Peyer's patch (tissue), 4 donors: ENCODE results near the gene CYP4V2. TPM values are rescaled to one million over a fixed set of nuclear protein-coding genes. Genes with fewer than 3 reads are reported as not detected.

Source experiments
- DNase-seq, 3 donors: peaks; one replicate each; pipeline ENCODE4 v3.0.0-alpha.2; 2017 to 2019
- H3K27ac ChIP-seq, 4 donors: fragments of 200-600 bp; sonication (generic); one replicate each; pipeline ENCODE4 v1.5.1; 2016 to 2019
- H3K27me3 ChIP-seq, 2 donors: fragments of 200-600 bp; sonication (generic); one replicate each; pipeline ENCODE4 v1.5.1; 2019
- H3K36me3 ChIP-seq, 3 donors: fragments of 200-600 bp; sonication (generic); one replicate each; pipeline ENCODE4 v1.5.1; 2016 to 2019
- H3K4me1 ChIP-seq, 4 donors: fragments of 200-600 bp; sonication (generic); one replicate each; pipeline ENCODE4 v1.5.1; 2016 to 2019
- H3K4me3 ChIP-seq, 4 donors: fragments of 200-600 bp; sonication (generic); 1 replicate in 3 of 4; 2 replicates in 1 of 4; pipeline ENCODE4 v1.5.1; 2016 to 2019; ENCODE audit warnings: mild to moderate bottlenecking in 1 of 4
- H3K9me3 ChIP-seq, 4 donors: fragments of 200-600 bp; sonication (generic); one replicate each; pipeline ENCODE4 v1.5.1; 2016 to 2019; ENCODE audit warnings: mild to moderate bottlenecking in 1 of 4
- CTCF ChIP-seq, 6 experiments: fragments of 450-650 bp in 4 of 6; fragments of 200-600 bp in 2 of 6; sonication (generic) in 1 of 6; IDR thresholded peaks; one replicate each; pipeline ENCODE4 v1.5.1; 2017 to 2019; ENCODE audit warnings: antibody characterized with exemption in 6 of 6, mild to moderate bottlenecking in 3 of 6, moderate library complexity in 1 of 6
- POLR2A ChIP-seq, 2 donors: fragments of 450-650 bp; IDR thresholded peaks; one replicate each; pipeline ENCODE4 v1.5.1; 2017; ENCODE audit warnings: antibody characterized with exemption in 2 of 2, mild to moderate bottlenecking in 2 of 2, moderate library complexity in 2 of 2
- total RNA-seq, 4 donors: library from RNA; depleted of rRNA; stranded (reverse); fragments of >200 nt; gene quantifications; one replicate each; pipeline ENCODE4 v1.1.0, GENCODE V29; 2016

Gene CYP4V2
- total RNA-seq, 4 donors from 2014 or later: 37.1 to 119 (median 94.7) TPM

GRCh38 chr4:186225848-186226247 lies 34.5 kb downstream of the CYP4V2 start:
- DNase-seq: no peak
- Histone ChIP-seq H3K27me3 (no peaks in the 10 kb centered on the region), H3K27ac (no peak overlapping the region), H3K4me1 (no peaks in the 10 kb centered on the region), H3K36me3 (no peaks in the 10 kb centered on the region), H3K9me3 (no peaks in the 10 kb centered on the region), H3K4me3 (no peak overlapping the region)
- TF ChIP-seq CTCF (IDR thresholded peaks at IDR 0.05) (no peak), POLR2A (IDR thresholded peaks at IDR 0.05) (no peak)

DNA sequence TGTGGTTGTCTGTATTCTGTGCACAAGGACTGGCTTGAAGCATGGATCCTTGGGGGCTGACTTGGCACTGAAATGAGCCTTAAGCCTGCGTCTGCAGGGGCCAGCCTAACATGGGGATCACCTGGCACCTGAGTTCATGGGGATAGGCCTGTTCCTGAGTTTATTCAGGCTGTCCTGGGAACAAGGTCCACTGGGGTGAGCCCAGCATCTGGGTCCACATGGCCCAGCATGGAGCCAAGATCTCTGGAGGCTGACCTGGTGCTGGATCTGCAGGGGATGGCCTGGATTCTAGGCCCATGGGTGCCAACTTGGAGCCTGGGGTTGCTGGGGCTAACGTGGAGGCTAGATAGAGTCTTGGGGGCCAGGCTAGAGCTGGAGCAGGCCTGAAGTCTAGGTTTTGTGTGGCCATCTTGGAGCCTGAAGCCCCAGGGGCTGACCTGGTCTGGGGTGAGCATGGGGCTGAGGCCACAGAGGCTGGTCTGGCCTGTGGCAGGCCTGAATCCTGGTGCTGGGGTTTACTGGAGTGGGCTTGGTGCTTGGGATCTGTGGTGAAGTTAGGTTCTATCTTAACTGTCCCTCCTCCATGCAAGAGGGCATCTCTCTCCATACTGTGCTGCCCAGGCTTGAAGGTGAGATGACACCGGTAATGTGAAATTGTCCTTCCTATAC lies 35.3 kb downstream of the CYP4V2 start:
- no peak overlapping the region for H3K27ac ChIP-seq
- H3K27me3 ChIP-seq: no peaks in the 10 kb centered on the region
- no peaks in the 10 kb centered on the region for H3K4me1 ChIP-seq
- DNase-seq: no peak
- no peaks in the 10 kb centered on the region for H3K9me3 ChIP-seq
- H3K36me3 ChIP-seq: no peaks in the 10 kb centered on the region
- TF ChIP-seq POLR2A (IDR thresholded peaks at IDR 0.05): no peak
- H3K4me3 ChIP-seq: no peak overlapping the region

GRCh38 chr4:186227221-186227620 lies 35.9 kb downstream of the CYP4V2 start, which contains the start of gene KLKB1:
TSS of gene KLKB1 (plus strand) at chr4:186227507. CDS start at chr4:186228196, 689 bp downstream.
- Histone ChIP-seq H3K27me3 (no peaks in the 10 kb centered on the region), H3K9me3 (no peaks in the 10 kb centered on the region), H3K4me3 (peak within 1 kb of the TSS in 1 of 4 donors; percentile 8), H3K4me1 (no peaks in the 10 kb centered on the region), H3K27ac (no peak within 1 kb of the TSS), H3K36me3 (no peaks in the 10 kb centered on the region)
- TF ChIP-seq POLR2A (IDR thresholded peaks at IDR 0.05): no peak
- no peak for TF ChIP-seq CTCF (IDR thresholded peaks at IDR 0.05)
- no peak for DNase-seq

- TF ChIP-seq CTCF (IDR thresholded peaks at IDR 0.05): no peak
- TF ChIP-seq POLR2A (IDR thresholded peaks at IDR 0.05): no peak
- no peaks in the 10 kb centered on the region for H3K27me3 ChIP-seq
- H3K27ac ChIP-seq: no peak overlapping the region
- no peaks in the 10 kb centered on the region for H3K9me3 ChIP-seq
- DNase-seq: no peak
- H3K4me1 ChIP-seq: no peaks in the 10 kb centered on the region
- H3K36me3 ChIP-seq: peaks cover 0 to 4% (median 0%) of the 10 kb centered on the region in 3 donors
- H3K4me3 ChIP-seq: peak overlapping the region in 1 of 4 donors; percentile 8
Measured at GRCh38 chr4:186227744-186228513, 36.6 kb downstream of the CYP4V2 start.

DNA sequence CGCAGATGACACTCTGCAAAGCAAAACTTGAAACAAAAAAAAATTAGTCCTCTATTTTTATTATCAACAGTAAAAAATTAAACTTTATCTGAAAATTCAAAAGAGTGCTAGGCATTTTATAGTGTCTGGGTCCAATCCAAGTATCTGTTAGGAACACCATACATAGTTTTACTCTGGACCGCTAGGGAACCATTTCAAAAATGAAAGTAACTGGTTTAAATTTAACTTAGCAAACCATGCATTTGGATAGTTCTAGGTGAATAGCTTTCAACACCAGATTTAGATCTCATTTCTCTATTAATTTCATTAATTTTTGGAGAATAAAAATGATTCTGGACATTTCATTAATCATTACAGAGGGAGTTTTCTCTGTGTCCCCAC lies 37.1 kb downstream of the CYP4V2 start:
- Histone ChIP-seq H3K4me1 (no peaks in the 10 kb centered on the region), H3K36me3 (peaks cover 0 to 7% (median 0%) of the 10 kb centered on the region in 3 donors), H3K4me3 (peak overlapping the region in 1 of 4 donors; percentile 8), H3K9me3 (no peaks in the 10 kb centered on the region), H3K27me3 (no peaks in the 10 kb centered on the region), H3K27ac (no peak overlapping the region)
- DNase-seq: no peak
- TF ChIP-seq CTCF (IDR thresholded peaks at IDR 0.05) (no peak), POLR2A (IDR thresholded peaks at IDR 0.05) (no peak)

DNA sequence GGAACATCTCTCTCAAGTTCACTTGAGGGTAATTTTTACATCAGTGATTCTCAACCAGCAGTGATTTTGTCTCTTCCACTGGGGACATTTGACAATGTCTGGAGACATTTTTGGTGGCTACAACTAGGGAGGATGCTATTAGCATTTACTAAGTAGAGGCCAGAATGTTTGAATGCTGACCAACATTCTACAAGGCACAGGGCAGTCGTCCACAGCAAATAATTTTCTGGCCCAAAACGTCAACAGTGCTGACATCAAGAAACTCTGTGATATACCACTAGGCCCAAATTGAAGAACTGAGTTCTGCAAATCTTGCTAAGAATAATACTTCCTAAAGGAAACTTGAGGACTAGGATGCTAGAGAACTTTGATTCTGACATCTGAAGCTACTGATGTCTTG lies 43.0 kb downstream of the CYP4V2 start:
- no peak overlapping the region for H3K27ac ChIP-seq
- DNase-seq: no peak
- no peak for TF ChIP-seq CTCF (IDR thresholded peaks at IDR 0.05)
- no peak for TF ChIP-seq POLR2A (IDR thresholded peaks at IDR 0.05)
- H3K27me3 ChIP-seq: no peaks in the 10 kb centered on the region
- H3K4me3 ChIP-seq: no peak overlapping the region
- no peaks in the 10 kb centered on the region for H3K9me3 ChIP-seq
- peaks cover 0 to 7% (median 0%) of the 10 kb centered on the region in 3 donors for H3K36me3 ChIP-seq
- H3K4me1 ChIP-seq: no peaks in the 10 kb centered on the region
